Measurements from ENCODE around the gene NCBP2L.

NCBP2L gene

DNA sequence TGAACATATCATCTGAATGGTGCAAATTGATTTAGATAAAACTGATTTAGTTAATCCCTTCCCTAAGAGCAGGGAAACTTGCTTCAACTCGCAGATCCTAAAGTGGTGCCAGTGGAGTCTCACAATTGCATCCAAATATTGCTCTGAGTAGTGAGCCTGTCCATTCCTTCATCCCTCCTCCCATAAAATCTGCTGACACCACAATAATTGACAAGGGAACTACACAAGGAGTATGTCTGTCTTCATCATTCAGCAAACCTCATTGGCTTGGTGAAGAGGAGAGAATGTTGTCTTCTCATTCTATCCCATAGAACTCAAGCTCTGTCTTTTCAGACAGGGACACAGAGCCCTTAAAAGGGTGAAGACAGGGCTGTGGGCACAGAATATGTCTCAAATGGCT, 52.3 kb downstream of the NCBP2L start:
- TF ChIP-seq, protein P1, sequence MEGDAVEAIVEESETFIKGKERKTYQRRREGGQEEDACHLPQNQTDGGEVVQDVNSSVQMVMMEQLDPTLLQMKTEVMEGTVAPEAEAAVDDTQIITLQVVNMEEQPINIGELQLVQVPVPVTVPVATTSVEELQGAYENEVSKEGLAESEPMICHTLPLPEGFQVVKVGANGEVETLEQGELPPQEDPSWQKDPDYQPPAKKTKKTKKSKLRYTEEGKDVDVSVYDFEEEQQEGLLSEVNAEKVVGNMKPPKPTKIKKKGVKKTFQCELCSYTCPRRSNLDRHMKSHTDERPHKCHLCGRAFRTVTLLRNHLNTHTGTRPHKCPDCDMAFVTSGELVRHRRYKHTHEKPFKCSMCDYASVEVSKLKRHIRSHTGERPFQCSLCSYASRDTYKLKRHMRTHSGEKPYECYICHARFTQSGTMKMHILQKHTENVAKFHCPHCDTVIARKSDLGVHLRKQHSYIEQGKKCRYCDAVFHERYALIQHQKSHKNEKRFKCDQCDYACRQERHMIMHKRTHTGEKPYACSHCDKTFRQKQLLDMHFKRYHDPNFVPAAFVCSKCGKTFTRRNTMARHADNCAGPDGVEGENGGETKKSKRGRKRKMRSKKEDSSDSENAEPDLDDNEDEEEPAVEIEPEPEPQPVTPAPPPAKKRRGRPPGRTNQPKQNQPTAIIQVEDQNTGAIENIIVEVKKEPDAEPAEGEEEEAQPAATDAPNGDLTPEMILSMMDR (IDR thresholded peaks at IDR 0.05; ENCODE audit: low read depth, low read length, missing control alignments): no peak
- no peak for DNase-seq
- Histone ChIP-seq H3K27me3 (replicated peaks) (no peaks in the 10 kb centered on the region), H3K36me3 (replicated peaks) (no peaks in the 10 kb centered on the region), H3K4me3 (ENCODE audit: low read depth, low read length) (no peak overlapping the region), H3K27ac (no peak overlapping the region)
- in situ Hi-C loops (cut with HindIII; ENCODE audit: low pct_ligation_motif_present, low sequenced_read_pairs): no loop called here

DNA sequence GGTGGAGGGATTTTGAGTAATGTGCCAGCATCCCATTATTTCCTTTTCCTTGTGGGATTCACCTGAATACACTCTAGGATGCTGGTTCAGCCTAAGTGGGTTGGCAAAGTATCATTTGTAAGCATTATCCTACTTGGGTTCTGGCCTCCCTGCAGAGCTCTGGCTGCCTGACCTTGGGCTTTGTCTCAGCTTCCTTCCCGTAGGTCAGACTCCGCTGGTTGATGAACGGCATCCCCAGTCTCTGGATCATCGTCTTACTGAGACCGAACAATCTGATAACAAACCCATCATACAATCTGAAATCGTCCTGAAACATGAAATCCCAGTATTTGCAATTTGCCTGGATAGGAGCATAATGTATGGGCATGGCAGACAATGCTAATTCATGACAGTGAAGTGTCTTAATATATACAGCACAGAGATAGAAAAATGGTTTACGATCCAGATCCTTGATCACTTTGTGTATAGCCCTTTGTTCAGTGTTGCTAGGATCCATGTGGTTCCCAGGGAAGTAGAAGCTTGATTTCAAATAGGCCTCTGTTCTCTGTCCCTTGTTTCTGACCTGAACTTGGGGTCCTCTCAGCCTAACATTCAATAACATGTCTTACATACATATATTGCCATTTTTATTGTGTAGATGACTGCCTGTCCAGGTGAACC, 53.7 kb downstream of the NCBP2L start:
- Histone ChIP-seq H3K4me3 (ENCODE audit: low read depth, low read length) (no peak overlapping the region), H3K27ac (no peak overlapping the region), H3K36me3 (replicated peaks) (no peaks in the 10 kb centered on the region), H3K27me3 (replicated peaks) (no peaks in the 10 kb centered on the region)
- in situ Hi-C loops (cut with HindIII; ENCODE audit: low pct_ligation_motif_present, low sequenced_read_pairs): no loop called here
- no peak for DNase-seq
- TF ChIP-seq, protein P1 (IDR thresholded peaks at IDR 0.05; ENCODE audit: low read depth, low read length, missing control alignments): no peak

DNA sequence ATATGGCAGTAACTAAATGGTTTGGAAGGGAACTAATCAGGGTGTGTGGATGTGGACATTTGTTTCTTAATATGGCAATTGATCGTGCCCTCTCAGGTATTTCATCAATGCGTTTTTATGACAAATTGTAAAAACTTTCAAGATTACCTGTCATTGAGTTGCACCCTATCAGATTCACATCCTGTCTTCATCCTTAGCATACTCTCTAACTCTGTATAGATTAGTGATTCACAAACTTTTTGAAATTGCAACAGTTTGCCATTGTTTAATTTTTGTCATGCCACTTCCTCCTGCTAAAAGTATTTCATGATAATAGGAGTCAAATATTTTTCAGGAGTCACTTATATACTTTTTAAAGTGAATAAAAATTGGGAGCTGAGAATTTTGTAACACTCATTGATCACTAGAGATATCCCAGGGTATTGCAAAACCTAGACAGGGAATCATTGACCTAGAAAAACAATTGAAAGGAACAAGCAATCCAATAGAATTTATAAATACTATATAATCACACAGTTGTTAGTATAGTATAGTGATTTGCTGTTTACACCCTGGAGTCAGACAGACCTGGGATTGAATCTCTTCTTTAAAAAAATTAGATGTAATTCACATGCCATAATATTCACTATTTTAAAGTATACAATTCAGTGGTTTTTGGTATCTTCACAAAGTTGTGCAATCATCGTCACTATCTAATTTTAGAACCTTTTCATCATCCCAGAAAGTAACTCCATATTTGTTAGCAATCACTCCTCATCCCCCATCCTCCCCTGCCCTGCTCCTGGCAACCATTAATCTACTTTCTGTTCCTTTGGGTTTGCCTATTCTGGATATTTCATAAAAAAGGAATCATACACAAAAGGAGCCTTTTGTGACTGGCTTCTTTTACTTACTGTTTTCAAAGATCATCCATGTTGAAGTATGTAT, 57.0 kb downstream of the NCBP2L start:
- in situ Hi-C loops (cut with HindIII; ENCODE audit: low pct_ligation_motif_present, low sequenced_read_pairs): no loop called here

DNA sequence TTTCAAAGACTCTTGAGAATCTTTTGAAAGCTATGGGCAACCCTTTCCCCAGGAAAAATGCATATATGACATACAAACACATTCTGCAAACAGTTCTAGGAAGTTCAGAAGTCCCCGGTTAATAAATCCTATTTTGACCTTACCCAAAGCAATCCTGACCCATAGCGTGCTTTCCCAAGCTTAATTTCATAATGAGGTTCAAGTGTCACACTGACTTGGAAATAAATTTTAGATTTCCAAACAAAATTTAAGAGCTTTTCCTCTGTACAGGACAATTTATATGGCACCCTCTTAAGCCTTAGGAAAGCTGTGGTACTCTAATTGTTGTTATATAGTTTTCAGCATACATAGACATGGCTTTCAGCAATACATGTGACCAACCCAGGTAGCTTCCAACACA, 59.4 kb downstream of the NCBP2L start:
- no peaks in the 10 kb centered on the region for H3K36me3 ChIP-seq (replicated peaks)
- in situ Hi-C loops (cut with HindIII; ENCODE audit: low pct_ligation_motif_present, low sequenced_read_pairs): no loop called here
- no peak overlapping the region for H3K4me3 ChIP-seq (ENCODE audit: low read depth, low read length)
- DNase-seq: no peak
- TF ChIP-seq, protein P1 (IDR thresholded peaks at IDR 0.05; ENCODE audit: low read depth, low read length, missing control alignments): no peak
- H3K27me3 ChIP-seq (replicated peaks): no peaks in the 10 kb centered on the region
- H3K27ac ChIP-seq: no peak overlapping the region

More for the DNA sequence above, 57.0 kb downstream of the NCBP2L start:
- TF ChIP-seq, protein P1 (IDR thresholded peaks at IDR 0.05; ENCODE audit: low read depth, low read length, missing control alignments): no peak
- no peaks in the 10 kb centered on the region for H3K27me3 ChIP-seq (replicated peaks)
- H3K27ac ChIP-seq: no peak overlapping the region
- no peak overlapping the region for H3K4me3 ChIP-seq (ENCODE audit: low read depth, low read length)
- H3K36me3 ChIP-seq (replicated peaks): no peaks in the 10 kb centered on the region
- DNase-seq: no peak

DNA sequence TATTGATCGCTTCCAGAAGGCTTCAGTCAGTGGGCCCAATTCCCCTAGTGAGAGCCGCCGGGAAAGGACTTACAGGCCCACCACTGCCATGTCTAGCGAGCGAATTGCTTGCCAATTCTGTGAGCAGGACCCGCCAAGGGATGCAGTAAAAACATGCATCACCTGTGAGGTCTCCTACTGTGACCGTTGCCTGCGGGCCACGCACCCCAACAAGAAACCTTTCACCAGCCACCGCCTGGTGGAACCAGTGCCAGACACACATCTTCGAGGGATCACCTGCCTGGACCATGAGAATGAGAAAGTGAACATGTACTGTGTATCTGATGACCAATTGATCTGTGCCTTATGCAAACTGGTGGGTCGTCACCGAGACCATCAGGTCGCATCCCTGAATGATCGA, 63.4 kb downstream of the NCBP2L start:
- no peak overlapping the region for H3K27ac ChIP-seq
- TF ChIP-seq, protein P1 (IDR thresholded peaks at IDR 0.05; ENCODE audit: low read depth, low read length, missing control alignments): no peak
- no peak overlapping the region for H3K4me3 ChIP-seq (ENCODE audit: low read depth, low read length)
- no peaks in the 10 kb centered on the region for H3K36me3 ChIP-seq (replicated peaks)
- no peaks in the 10 kb centered on the region for H3K27me3 ChIP-seq (replicated peaks)
- in situ Hi-C loops (cut with HindIII; ENCODE audit: low pct_ligation_motif_present, low sequenced_read_pairs): no loop called here
- DNase-seq: no peak

Measured in brain microvascular endothelial cell (primary cell).